H9 (cell line): Measurements from ENCODE around the gene OGFOD3. TPM values are rescaled to one million over a fixed set of nuclear protein-coding genes. Genes with fewer than 3 reads are reported as not detected.

Experiments used
- DNase-seq: peaks from one replicate; pipeline ENCODE4 v3.0.0-alpha.2; 2017
- H2AFZ ChIP-seq: one replicate; pipeline ENCODE4 v1.6.1; 2013; ENCODE audit warnings: mild to moderate bottlenecking, low read length, control low read depth, moderate library complexity
- H2AK5ac ChIP-seq: 2 replicates; pipeline ENCODE4 v1.6.1; 2013; ENCODE audit warnings: low read length, control low read depth, mixed read lengths; ENCODE audit not compliant: insufficient read length
- H2BK120ac ChIP-seq: one replicate; pipeline ENCODE4 v1.6.1; 2013; ENCODE audit warnings: low read depth, mild to moderate bottlenecking, low read length, control low read depth, inconsistent platforms; ENCODE audit not compliant: poor library complexity, severe bottlenecking
- H2BK12ac ChIP-seq: 2 replicates; pipeline ENCODE4 v1.6.1; 2013; ENCODE audit warnings: low read length, control low read depth, mixed read lengths, low read depth; ENCODE audit not compliant: insufficient read length
- H2BK15ac ChIP-seq: 2 replicates; pipeline ENCODE4 v1.6.1; 2013; ENCODE audit warnings: low read depth, low read length, control low read depth
- H2BK20ac ChIP-seq: one replicate; pipeline ENCODE4 v1.6.1; 2013; ENCODE audit warnings: low read depth, mild to moderate bottlenecking, low read length, control low read depth, inconsistent platforms; ENCODE audit not compliant: poor library complexity, severe bottlenecking
- H2BK5ac ChIP-seq: 2 replicates; pipeline ENCODE4 v1.6.1; 2013; ENCODE audit warnings: low read length, control low read depth, mixed read lengths; ENCODE audit not compliant: insufficient read length
- H3K14ac ChIP-seq: 2 replicates; pipeline ENCODE4 v1.6.1; 2013; ENCODE audit warnings: low read length, control low read depth; ENCODE audit not compliant: insufficient read depth
- H3K18ac ChIP-seq: 2 replicates; pipeline ENCODE4 v1.6.1; 2013; ENCODE audit warnings: low read depth, mild to moderate bottlenecking, mixed read lengths, low read length, control low read depth; ENCODE audit not compliant: insufficient read length
- H3K23ac ChIP-seq: 2 replicates; pipeline ENCODE4 v1.6.1; 2013; ENCODE audit warnings: low read length, control low read depth, mixed read lengths, low read depth; ENCODE audit not compliant: insufficient read length
- H3K23me2 ChIP-seq: 2 replicates; pipeline ENCODE4 v1.6.1; 2013; ENCODE audit warnings: low read depth, mild to moderate bottlenecking, mixed read lengths, low read length, control low read depth; ENCODE audit not compliant: insufficient read length, poor library complexity, severe bottlenecking
- H3K27ac ChIP-seq: 2 replicates; pipeline ENCODE4 v1.5.1; 2013; ENCODE audit warnings: low read length, control low read depth, mixed read lengths, low read depth; ENCODE audit not compliant: insufficient read length
- H3K27me3 ChIP-seq: 2 replicates; pipeline ENCODE4 v1.6.1; 2013; ENCODE audit warnings: low read length, control low read depth, inconsistent platforms; ENCODE audit not compliant: insufficient read depth
- H3K4ac ChIP-seq: 2 replicates; pipeline ENCODE4 v1.6.1; 2013; ENCODE audit warnings: low read depth, mild to moderate bottlenecking, control low read depth, inconsistent platforms, low read length, moderate library complexity
- H3K4me1 ChIP-seq: 2 replicates; pipeline ENCODE4 v1.6.1; 2013; ENCODE audit warnings: low read length, control low read depth, inconsistent platforms; ENCODE audit not compliant: insufficient read depth
- H3K4me2 ChIP-seq: 2 replicates; pipeline ENCODE4 v1.6.1; 2013; ENCODE audit warnings: low read length, control low read depth, mixed read lengths; ENCODE audit not compliant: insufficient read length, insufficient read depth
- H3K56ac ChIP-seq: 2 replicates; pipeline ENCODE4 v1.6.1; 2013; ENCODE audit warnings: low read depth, mild to moderate bottlenecking, mixed read lengths, low read length, control low read depth; ENCODE audit not compliant: insufficient read length
- H3K79me1 ChIP-seq: 2 replicates; pipeline ENCODE4 v1.6.1; 2013; ENCODE audit warnings: low read depth, mild to moderate bottlenecking, moderate library complexity, low read length, control low read depth, inconsistent platforms; ENCODE audit not compliant: insufficient read depth, poor library complexity, severe bottlenecking
- H3K79me2 ChIP-seq: 2 replicates; pipeline ENCODE4 v1.6.1; 2013; ENCODE audit warnings: low read length, control low read depth, inconsistent platforms; ENCODE audit not compliant: insufficient read depth
- H3K9ac ChIP-seq: 2 replicates; pipeline ENCODE4 v1.6.1; 2013; ENCODE audit warnings: low read length, control low read depth, mixed read lengths; ENCODE audit not compliant: insufficient read length; ENCODE audit errors: extremely low read depth
- H3K9me3 ChIP-seq: one replicate; pipeline ENCODE4 v1.6.1; 2013; ENCODE audit warnings: low read depth, low read length, inconsistent platforms; ENCODE audit not compliant: control insufficient read depth
- H3T11ph ChIP-seq: one replicate; pipeline ENCODE4 v1.6.1; 2013; ENCODE audit warnings: mild to moderate bottlenecking, low read length, control low read depth, inconsistent platforms
- H4K20me1 ChIP-seq: one replicate; pipeline ENCODE4 v1.6.1; 2013; ENCODE audit not compliant: control insufficient read depth, insufficient read length, insufficient read depth
- H4K5ac ChIP-seq: 2 replicates; pipeline ENCODE4 v1.6.1; 2013; ENCODE audit warnings: low read depth, mild to moderate bottlenecking, mixed read lengths, low read length, control low read depth; ENCODE audit not compliant: insufficient read length
- H4K8ac ChIP-seq: replicated peaks from 2 replicates; pipeline ENCODE4 v1.6.1; 2013; ENCODE audit warnings: low read length, control low read depth, mixed read lengths, low read depth; ENCODE audit not compliant: insufficient read length
- H4K91ac ChIP-seq: 2 replicates; pipeline ENCODE4 v1.6.1; 2013; ENCODE audit warnings: low read depth, mild to moderate bottlenecking, moderate library complexity, mixed read lengths, low read length, control low read depth; ENCODE audit not compliant: insufficient read length
- H3K27ac Mint-ChIP-seq, 3 experiments: 2 replicates in 2 of 3; 3 replicates in 1 of 3; pipeline ENCODE4 v1.8.0; 2020 to 2021; ENCODE audit warnings: mixed read lengths in 3 of 3, mild to moderate bottlenecking in 1 of 3, moderate library complexity in 1 of 3
- H3K27me3 Mint-ChIP-seq: 2 replicates; pipeline ENCODE4 v1.8.0; 2021; ENCODE audit warnings: low read depth, mild to moderate bottlenecking, moderate library complexity, mixed read lengths
- H3K36me3 Mint-ChIP-seq, 3 experiments: 2 replicates in 2 of 3; 3 replicates in 1 of 3; pipeline ENCODE4 v1.8.0; 2020 to 2021; ENCODE audit warnings: low read depth in 3 of 3, mixed read lengths in 3 of 3; ENCODE audit not compliant: insufficient read depth in 1 of 3
- H3K4me1 Mint-ChIP-seq, 2 experiments: 2 replicates each; pipeline ENCODE4 v1.8.0; 2020; ENCODE audit warnings: mixed read lengths in 2 of 2
- H3K4me3 Mint-ChIP-seq, 2 experiments: 2 replicates in 1 of 2; 3 replicates in 1 of 2; pipeline ENCODE4 v1.8.0; 2020 to 2021; ENCODE audit warnings: mild to moderate bottlenecking in 2 of 2, mixed read lengths in 2 of 2, moderate library complexity in 1 of 2
- H3K9me3 Mint-ChIP-seq, 2 experiments: 2 replicates in 1 of 2; 3 replicates in 1 of 2; pipeline ENCODE4 v1.8.0; 2020; ENCODE audit warnings: mild to moderate bottlenecking in 2 of 2, mixed read lengths in 2 of 2, moderate library complexity in 1 of 2
- WGBS: extraction: QIAGEN DNeasy Blood & Tissue Kit; methylation state at CpG from one replicate; pipeline ENCODE4 v1.1.7; 2013; ENCODE audit warnings: missing lambda C conversion rate, low lambda C conversion rate, mixed read lengths; ENCODE audit not compliant: insufficient read length; ENCODE audit errors: extremely low coverage; 5-methylcytosine and 5-hydroxymethylcytosine counted together
- total RNA-seq: library from RNA; stranded (reverse); gene quantifications from 2 replicates; pipeline ENCODE4 v1.2.1, GENCODE V29; 2021
- TF ChIP-seq, protein P1 (sequence below): fragments of 200-600 bp; sonication (generic); conservative IDR thresholded peaks from 3 replicates; pipeline ENCODE4 v1.8.0; 2021; ENCODE audit warnings: antibody characterized with exemption, mild to moderate bottlenecking

OGFOD3 gene
- total RNA-seq, 1 experiment from 2014 or later, result 27.8 TPM

DNA sequence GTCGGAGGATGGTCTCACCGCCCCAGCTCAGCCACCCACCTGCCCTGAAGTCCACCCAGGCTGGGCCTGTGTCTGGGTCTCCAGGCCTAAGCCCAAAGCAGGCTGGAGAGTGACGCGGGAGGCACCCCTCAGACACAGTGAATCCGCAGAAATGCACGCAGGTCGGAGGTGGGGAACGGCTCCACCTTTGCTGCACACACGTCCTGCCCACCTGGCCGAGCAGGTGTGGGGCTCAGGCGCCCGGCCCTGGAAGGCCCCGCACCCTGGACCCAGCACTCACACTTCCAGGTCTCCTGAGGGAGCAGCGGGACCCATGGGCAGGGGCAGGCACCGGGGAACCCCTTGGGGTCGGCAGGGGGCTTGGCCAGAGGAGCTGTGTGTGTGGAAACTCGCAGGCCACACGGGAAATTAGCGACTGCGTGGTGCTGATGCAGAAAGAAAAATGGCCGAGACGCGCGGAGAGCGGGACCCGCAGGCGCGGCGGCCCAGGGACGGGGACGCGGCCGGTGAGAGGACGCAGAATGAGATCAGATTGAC is 21.5 kb upstream of the OGFOD3 start:
- Histone ChIP-seq H2BK15ac (no peak overlapping the region), H2BK12ac (no peak overlapping the region), H3K27me3 (no peaks in the 10 kb centered on the region), H3K14ac (no peak overlapping the region), H4K5ac (no peak overlapping the region), H3K79me1 (no peaks in the 10 kb centered on the region), H3K4ac (no peak overlapping the region), H2AFZ (no peak overlapping the region), H3K18ac (no peak overlapping the region), H3K79me2 (no peaks in the 10 kb centered on the region), H3K23me2 (no peaks in the 10 kb centered on the region), H3K56ac (no peak overlapping the region), H3K23ac (no peak overlapping the region), H3K4me1 (no peaks in the 10 kb centered on the region; the same call in 1 of the 2 replicates), H4K8ac (no peak overlapping the region), H2BK5ac (no peak overlapping the region), H4K20me1 (no peaks in the 10 kb centered on the region), H2BK20ac (no peak overlapping the region), H3K27ac (no peak overlapping the region), H3T11ph (no peak overlapping the region), H2AK5ac (no peak overlapping the region), H2BK120ac (no peak overlapping the region), H3K9me3 (no peaks in the 10 kb centered on the region), H3K4me2 (no peak overlapping the region), H3K9ac (no peak overlapping the region), H4K91ac (no peak overlapping the region)
- no peaks in the 10 kb centered on the region; the same call in 1 of the 2 replicates for H3K27me3 Mint-ChIP-seq
- peak; percentile 39 for DNase-seq
- no peak overlapping the region for H3K4me3 Mint-ChIP-seq
- H3K36me3 Mint-ChIP-seq, result peaks cover 4 to 20% (median 14%) of the 10 kb centered on the region in 3 experiments; a peak in 6 of 7 replicates
- H3K27ac Mint-ChIP-seq, result no peak overlapping the region
- TF ChIP-seq, protein P1, sequence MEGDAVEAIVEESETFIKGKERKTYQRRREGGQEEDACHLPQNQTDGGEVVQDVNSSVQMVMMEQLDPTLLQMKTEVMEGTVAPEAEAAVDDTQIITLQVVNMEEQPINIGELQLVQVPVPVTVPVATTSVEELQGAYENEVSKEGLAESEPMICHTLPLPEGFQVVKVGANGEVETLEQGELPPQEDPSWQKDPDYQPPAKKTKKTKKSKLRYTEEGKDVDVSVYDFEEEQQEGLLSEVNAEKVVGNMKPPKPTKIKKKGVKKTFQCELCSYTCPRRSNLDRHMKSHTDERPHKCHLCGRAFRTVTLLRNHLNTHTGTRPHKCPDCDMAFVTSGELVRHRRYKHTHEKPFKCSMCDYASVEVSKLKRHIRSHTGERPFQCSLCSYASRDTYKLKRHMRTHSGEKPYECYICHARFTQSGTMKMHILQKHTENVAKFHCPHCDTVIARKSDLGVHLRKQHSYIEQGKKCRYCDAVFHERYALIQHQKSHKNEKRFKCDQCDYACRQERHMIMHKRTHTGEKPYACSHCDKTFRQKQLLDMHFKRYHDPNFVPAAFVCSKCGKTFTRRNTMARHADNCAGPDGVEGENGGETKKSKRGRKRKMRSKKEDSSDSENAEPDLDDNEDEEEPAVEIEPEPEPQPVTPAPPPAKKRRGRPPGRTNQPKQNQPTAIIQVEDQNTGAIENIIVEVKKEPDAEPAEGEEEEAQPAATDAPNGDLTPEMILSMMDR, result no peak
- WGBS, result no CpG with 5 or more reads among the region's 34 CpGs
- peaks cover 9 to 23% of the 10 kb centered on the region in 2 experiments for H3K4me1 Mint-ChIP-seq
- no peaks in the 10 kb centered on the region; a peak in 1 of 5 replicates for H3K9me3 Mint-ChIP-seq
